GM10248 (cell line): Measurements from ENCODE around the gene SLC25A22.
A peak's percentile ranks its signal among the peaks of the same experiment; 100 is the strongest.

Source experiments
- CTCF ChIA-PET: fragments of 300-600 bp; sonication (Branson Sonifier 250); formaldehyde crosslinking; extraction: SDS; loops from one replicate; lab custom pipeline; 2021; ENCODE audit warnings: antibody characterized with exemption; lab: Yijun Ruan, JAX
- POLR2A ChIA-PET: fragments of 350-650 bp; sonication (Branson Sonifier 250); formaldehyde crosslinking; extraction: SDS; loops from one replicate; lab custom pipeline; 2020; ENCODE audit warnings: antibody characterized with exemption; lab: Yijun Ruan, JAX
- DNase-seq: peaks from one replicate; pipeline ENCODE4 v3.0.0; 2012; ENCODE audit errors: extremely low spot score
- CTCF ChIP-seq: IDR thresholded peaks from 2 replicates; pipeline ENCODE4 v1.5.1; 2012; ENCODE audit warnings: mild to moderate bottlenecking, low read depth; ENCODE audit errors: extremely low read depth, missing control alignments, control extremely low read depth

Gene SLC25A22

GRCh38 chr11:819129-819931, 21.2 kb upstream of the SLC25A22 start:
- ChIA-PET CTCF (interaction anchor here (1.0 to 2.7 kb wide), 6 partner anchors 8 to 23 kb away, joined by 3 to 11 read pairs (median 6); partner anchors contain the start of genes CD151, CRACR2B, POLR2L and TSPAN4), POLR2A (interaction anchor here (0.6 to 2.4 kb wide), 16 partner anchors 9 to 313 kb away, joined by 3 to 35 read pairs (median 4); partner anchors contain the start of genes CD151, CEND1, CRACR2B and HRAS)
- DNase-seq = peak; percentile 94
- no peak for TF ChIP-seq CTCF

- POLR2A ChIA-PET = interaction anchor here (0.6 to 2.4 kb wide), 14 partner anchors 8 to 312 kb away, joined by 3 to 35 read pairs (median 4); partner anchors contain the start of genes CD151, CRACR2B, HRAS and RNH1
- CTCF ChIA-PET = interaction anchor here (1.0 to 2.7 kb wide), 6 partner anchors 7 to 24 kb away, joined by 3 to 11 read pairs (median 6); partner anchors contain the start of genes CD151, CRACR2B, POLR2L and TSPAN4
- DNase-seq = no peak
- TF ChIP-seq CTCF = no peak
Measured at GRCh38 chr11:818396-819128, 20.5 kb upstream of the SLC25A22 start, which contains the start of gene PNPLA2. Gene PNPLA2 (plus strand): TSS chr11:818914. CDS start chr11:819719, 805 bp downstream.

GRCh38 chr11:816433-816779, 18.3 kb upstream of the SLC25A22 start:
- TF ChIP-seq CTCF = no peak
- CTCF ChIA-PET = no interaction called here
- POLR2A ChIA-PET = interaction anchor here (0.6 kb wide), 1 partner anchor 135 kb away, joined by 4 read pairs; no protein-coding TSS in a partner anchor
- no peak for DNase-seq

- ChIA-PET POLR2A (interaction anchor here (0.6 kb wide), 1 partner anchor 202 kb away, joined by 5 read pairs; no protein-coding TSS in a partner anchor), CTCF (no interaction called here)
- no peak for TF ChIP-seq CTCF
- DNase-seq = no peak
Measured at GRCh38 chr11:815675-816432, 17.8 kb upstream of the SLC25A22 start.

- no peak for DNase-seq
- TF ChIP-seq CTCF = no peak
- ChIA-PET CTCF (interaction anchor here (0.7 to 1.7 kb wide), 2 partner anchors 9 to 29 kb away, joined by 3 to 4 read pairs; partner anchors contain the start of genes POLR2L and TSPAN4), POLR2A (no interaction called here)
Measured at GRCh38 chr11:813456-814096, 15.5 kb upstream of the SLC25A22 start.
